ENCODE data around the gene SAV1. TPM values are rescaled to one million over a fixed set of nuclear protein-coding genes. Genes with fewer than 3 reads are reported as not detected.

SAV1 gene
- total and polyA plus RNA-seq, 10 of the 15 experiments (the other 5 are each of a cell fraction or from before 2014, with no cell fraction given) = 10.1 to 29.1 (median 20.4) TPM

DNA sequence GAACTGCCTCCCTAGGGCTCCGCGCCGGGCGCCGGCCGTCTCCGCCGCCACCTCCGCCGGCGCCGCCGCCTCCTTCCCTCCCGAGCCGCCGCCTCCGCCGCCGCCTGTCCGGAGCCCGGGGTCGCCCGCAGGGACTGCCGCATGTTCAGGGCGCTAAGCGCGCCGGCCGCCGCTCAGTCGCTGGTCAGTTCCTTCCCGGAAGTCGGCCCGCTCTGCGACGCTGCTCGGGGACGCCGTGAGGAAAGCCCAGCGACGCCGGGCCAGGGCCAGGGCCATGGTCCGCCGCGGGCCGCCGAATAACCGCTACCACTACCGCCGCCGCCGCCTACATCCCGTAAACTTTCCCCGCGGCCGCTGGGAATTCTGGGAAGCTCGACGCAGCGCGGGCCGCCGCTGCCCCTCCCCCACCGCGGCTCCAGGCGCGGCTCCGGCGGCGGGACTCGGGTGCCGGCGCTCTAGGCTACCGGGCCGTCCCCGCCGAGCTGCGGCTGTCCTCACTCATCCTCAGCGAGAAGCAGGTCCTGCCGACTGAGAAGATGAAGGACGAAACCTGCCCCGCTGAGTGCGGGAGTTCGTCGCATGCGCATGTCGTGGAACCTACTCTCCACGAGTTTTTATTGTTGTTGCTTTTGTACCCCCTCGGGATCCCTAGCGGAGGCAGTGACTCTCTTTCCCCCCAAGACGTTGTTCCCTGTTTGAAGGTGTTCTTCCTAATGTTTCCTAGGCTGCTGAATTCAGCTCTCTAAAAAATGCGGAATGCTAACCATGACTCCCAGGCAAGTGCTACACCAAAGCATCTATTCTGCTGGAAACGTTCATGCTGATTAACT, at the start of gene SAV1 (continued):
- TF ChIP-seq E2F8 (IDR thresholded peaks at IDR 0.05; ENCODE audit: low read depth, partially characterized antibody) (no peak), CHD1 (IDR thresholded peaks at IDR 0.05; ENCODE audit: low read depth, low read length) (no peak), ZBTB33 (IDR thresholded peaks at IDR 0.05) (no peak)

DNA sequence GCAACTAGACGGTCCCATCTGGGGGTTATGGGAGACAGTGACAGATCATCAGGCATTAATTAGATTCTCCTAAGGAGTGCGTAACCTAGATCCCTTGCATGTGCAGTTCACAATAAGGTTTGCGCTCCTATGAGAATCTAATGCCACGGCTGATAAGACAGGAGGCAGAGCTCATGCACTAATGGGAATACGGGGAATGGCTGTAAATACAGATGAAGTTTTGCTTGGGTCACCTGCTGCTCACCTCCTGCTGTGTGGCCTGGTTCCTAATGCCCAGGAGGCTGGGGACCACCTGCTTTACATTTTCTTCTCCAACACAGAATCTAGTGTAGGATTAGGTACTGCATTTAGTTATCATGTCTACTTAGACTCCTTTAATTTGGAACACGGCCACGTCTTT, 49.7 kb upstream of the SAV1 start:
- Histone ChIP-seq H2AFZ (ENCODE audit: control insufficient read depth, low read depth, low read length) (no peak overlapping the region), H3K9ac (ENCODE audit: control insufficient read depth, insufficient read depth, low read length) (no peak overlapping the region), H4K20me1 (ENCODE audit: control insufficient read depth, insufficient read depth) (no peaks in the 10 kb centered on the region), H3K27me3 (replicated peaks in 1 of 2; ENCODE audit: control insufficient read depth in 2 of 2, insufficient read depth in 2 of 2, low read length in 1 of 2) (no peaks in the 10 kb centered on the region), H3K4me3 (no peak overlapping the region), H3K9me3 (replicated peaks; ENCODE audit: control insufficient read depth, insufficient read depth, low read length) (no peaks in the 10 kb centered on the region), H3K36me3 (ENCODE audit: control insufficient read depth in 2 of 2, insufficient read depth in 2 of 2, low read length in 1 of 2) (peaks cover 0 to 7% of the 10 kb centered on the region in 2 experiments; a peak in 2 of 4 replicates), H3K27ac (ENCODE audit: control insufficient read depth, insufficient read depth) (no peak overlapping the region), H3K4me2 (ENCODE audit: control insufficient read depth, insufficient read depth) (no peak overlapping the region), H3K79me2 (ENCODE audit: control insufficient read depth, insufficient read depth, low read length) (no peaks in the 10 kb centered on the region), H3K4me1 (ENCODE audit: control insufficient read depth, insufficient read depth, low read length) (no peaks in the 10 kb centered on the region)
- BruUV-seq (replicated peaks) = no TSS peak
- POLR2A ChIA-PET = no interaction called here
- no peak for DNase-seq (ENCODE audit: low read depth, low spot score)
- in situ Hi-C loops (cut with MboI) (no loop called here), intact Hi-C loops (cut with micrococcal nuclease; ENCODE audit: unreplicated experiment) (no loop called here)
- SMC1A ChIA-PET (ENCODE audit: uncharacterized antibody, unreplicated experiment) = interaction anchor here (0.9 to 2.6 kb wide), 5 partner anchors 9 to 60 kb away, joined by 3 to 11 read pairs (median 5); no protein-coding TSS in a partner anchor
- ATAC-seq = no peak
- CTCF ChIA-PET = interaction anchor here (1.3 to 5.0 kb wide), 5 partner anchors 11 to 144 kb away, joined by 3 to 20 read pairs (median 4); no protein-coding TSS in a partner anchor
- FAIRE-seq = no peak
- TF ChIP-seq IRF3 (IDR thresholded peaks at IDR 0.05) (no peak), POLR2A (IDR thresholded peaks at IDR 0.05; ENCODE audit: low read depth, low read length) (0 out of 2 replicates have a peak, but pooled peaks have one; percentile 25), BCL3 (IDR thresholded peaks at IDR 0.05; ENCODE audit: borderline replicate concordance, insufficient read depth, low read depth, low read length, poor library complexity, severe bottlenecking) (no peak)
- RAD21 ChIA-PET (ENCODE audit: unreplicated experiment) = interaction anchor here (0.9 to 1.2 kb wide), 3 partner anchors 19 to 142 kb away, joined by 3 read pairs; no protein-coding TSS in a partner anchor
- WGBS (ENCODE audit: insufficient coverage, insufficient replicate concordance, low lambda C conversion rate, missing lambda C conversion rate) = 72% methylated on average over 7 of the region's 7 CpGs

Measured in GM12878 (cell line).